ENCODE measurements around the gene PIK3R2.
"Not testable (repeated sequence)": the region's sequence is repeated elsewhere in the genome, so short reads cannot be mapped to it uniquely, and the experiment has no call there.

Gene PIK3R2

GRCh38 chr19:18152817-18153555, at the start of gene PIK3R2:
TSS of gene PIK3R2 (plus strand) at chr19:18153163. CDS start at chr19:18155880, 2,717 bp downstream.
- DNase-seq = peak; percentile 97

GRCh38 chr19:18104793-18105131, 48.2 kb upstream of the PIK3R2 start:
- no peak for DNase-seq

GRCh38 chr19:18105259-18105658, 47.7 kb upstream of the PIK3R2 start:
- not testable (repeated sequence) for DNase-seq

- no peak for DNase-seq
Measured at GRCh38 chr19:18107235-18107634, 45.7 kb upstream of the PIK3R2 start.

- DNase-seq = no peak
Measured at GRCh38 chr19:18108897-18109296, 44.1 kb upstream of the PIK3R2 start.

- no peak for DNase-seq
Measured at GRCh38 chr19:18109341-18109732, 43.6 kb upstream of the PIK3R2 start.

GRCh38 chr19:18109733-18110608, 43.0 kb upstream of the PIK3R2 start:
- DNase-seq = no peak

- DNase-seq = no peak
Measured at GRCh38 chr19:18110609-18111232, 42.2 kb upstream of the PIK3R2 start.

- DNase-seq = no peak
Measured at GRCh38 chr19:18112989-18113478, 39.9 kb upstream of the PIK3R2 start.

- DNase-seq = no peak
Measured at GRCh38 chr19:18113827-18114226, 39.1 kb upstream of the PIK3R2 start.

- DNase-seq = no peak
Measured at GRCh38 chr19:18114483-18114882, 38.5 kb upstream of the PIK3R2 start.

- no peak for DNase-seq
Measured at GRCh38 chr19:18117364-18117691, 35.6 kb upstream of the PIK3R2 start.

- peak; percentile 73 for DNase-seq
Measured at GRCh38 chr19:18117692-18118378, 35.1 kb upstream of the PIK3R2 start.

GRCh38 chr19:18118420-18119012, 34.4 kb upstream of the PIK3R2 start:
- DNase-seq = no peak

- DNase-seq = no peak
Measured at GRCh38 chr19:18119013-18119716, 33.8 kb upstream of the PIK3R2 start.

GRCh38 chr19:18119717-18120105, 33.3 kb upstream of the PIK3R2 start:
- DNase-seq = no peak

- DNase-seq = no peak
Measured at GRCh38 chr19:18120127-18120526, 32.8 kb upstream of the PIK3R2 start.

GRCh38 chr19:18121166-18121565, 31.8 kb upstream of the PIK3R2 start:
- DNase-seq = no peak

GRCh38 chr19:18122424-18122823, 30.5 kb upstream of the PIK3R2 start:
- DNase-seq = no peak

- DNase-seq = no peak
Measured at GRCh38 chr19:18122860-18123795, 29.8 kb upstream of the PIK3R2 start.

GRCh38 chr19:18123819-18124218, 29.1 kb upstream of the PIK3R2 start:
- no peak for DNase-seq
